ENCODE results near the gene PRDM16.

GRCh38 chr1:3069491-3070308 lies 697 bp downstream of the PRDM16 start:
- TF ChIP-seq CTCF (IDR thresholded peaks at IDR 0.05; ENCODE audit: insufficient read depth, low read depth, low read length), result peak; percentile 8
- TF ChIP-seq EZH2 (IDR thresholded peaks at IDR 0.05; ENCODE audit: insufficient read depth, low read length), result peak; percentile 44

Measured in astrocyte (in vitro differentiated cells and primary cell).